ENCODE data around the gene CRTC1. TPM values are rescaled to one million over a fixed set of nuclear protein-coding genes. Genes with fewer than 3 reads are reported as not detected.

The CRTC1 gene
- total RNA-seq (2014; rRNA removed), result 1.7 and 2.0 TPM in 2 replicates
- polyA plus RNA-seq (2012), result 7.6 TPM

GRCh38 chr19:18683109-18683957, at the start of gene CRTC1:
Gene CRTC1, plus strand, starts transcription at chr19:18683680. Its CDS starts 23 bp downstream, at chr19:18683703.
- peak; percentile 79 for DNase-seq (ENCODE audit: low read depth)

GRCh38 chr19:18634612-18635297, 48.7 kb upstream of the CRTC1 start:
- DNase-seq (ENCODE audit: low read depth), result no peak

- no peak for DNase-seq (ENCODE audit: low read depth)
Observed at GRCh38 chr19:18635831-18636182, 47.7 kb upstream of the CRTC1 start.

GRCh38 chr19:18636183-18636968, 47.1 kb upstream of the CRTC1 start:
- DNase-seq (ENCODE audit: low read depth), result peak; percentile 89

GRCh38 chr19:18636969-18637629, 46.4 kb upstream of the CRTC1 start, which contains the start of gene KLHL26:
Gene KLHL26, plus strand, starts transcription at chr19:18637028. Its CDS starts 27 bp downstream, at chr19:18637055.
- DNase-seq (ENCODE audit: low read depth), result no peak

- no peak for DNase-seq (ENCODE audit: low read depth)
Observed at GRCh38 chr19:18637673-18638630, 45.5 kb upstream of the CRTC1 start.

GRCh38 chr19:18639706-18640243, 43.7 kb upstream of the CRTC1 start:
- no peak for DNase-seq (ENCODE audit: low read depth)

- no peak for DNase-seq (ENCODE audit: low read depth)
Observed at GRCh38 chr19:18644196-18645034, 39.1 kb upstream of the CRTC1 start.

GRCh38 chr19:18645035-18645511, 38.4 kb upstream of the CRTC1 start:
- no peak for DNase-seq (ENCODE audit: low read depth)

GRCh38 chr19:18646535-18647370, 36.7 kb upstream of the CRTC1 start:
- DNase-seq (ENCODE audit: low read depth), result no peak

- no peak for DNase-seq (ENCODE audit: low read depth)
Observed at GRCh38 chr19:18647371-18647767, 36.1 kb upstream of the CRTC1 start.

GRCh38 chr19:18647807-18648206, 35.7 kb upstream of the CRTC1 start:
- no peak for DNase-seq (ENCODE audit: low read depth)

- DNase-seq (ENCODE audit: low read depth), result no peak
Observed at GRCh38 chr19:18648973-18649315, 34.5 kb upstream of the CRTC1 start.

- DNase-seq (ENCODE audit: low read depth), result peak; percentile 89
Observed at GRCh38 chr19:18649371-18650020, 34.0 kb upstream of the CRTC1 start.

- no peak for DNase-seq (ENCODE audit: low read depth)
Observed at GRCh38 chr19:18650021-18650390, 33.5 kb upstream of the CRTC1 start.

- DNase-seq (ENCODE audit: low read depth), result peak; percentile 65
Observed at GRCh38 chr19:18650468-18651041, 32.9 kb upstream of the CRTC1 start.

GRCh38 chr19:18651300-18651699, 32.2 kb upstream of the CRTC1 start:
- no peak for DNase-seq (ENCODE audit: low read depth)

All from LHCN-M2 (cell line).